IMR-90 (cell line): ENCODE results near the gene TXNDC16. TPM values are rescaled to one million over a fixed set of nuclear protein-coding genes. Genes with fewer than 3 reads are reported as not detected.

Experiments
- ATAC-seq: fragments of 200-7000 bp; cut with Tn5 transposase; 2 replicates; pipeline ENCODE4 v1.9.1; 2020; ENCODE audit warnings: low read depth, mild to moderate bottlenecking, moderate library complexity
- BruUV-seq: library from RNA; stranded (reverse); fragments of 400-500 nt; replicated peaks from 2 replicates; lab custom pipeline; 2021; lab: Mats Ljungman, UMichigan
- CTCF ChIA-PET: fragments of 300-600 bp; formaldehyde crosslinking; extraction: SDS; loops from one replicate; lab custom pipeline; 2021; ENCODE audit warnings: antibody characterized with exemption; lab: Yijun Ruan, JAX
- POLR2A ChIA-PET: fragments of 300-600 bp; sonication (Branson Sonifier 250); formaldehyde crosslinking; loops from one replicate; lab custom pipeline; 2022; ENCODE audit warnings: antibody characterized with exemption; ENCODE audit not compliant: unreplicated experiment; lab: Charles Lee
- DNase-seq: peaks from one replicate; pipeline ENCODE4 v3.0.0; 2013
- H2AFZ ChIP-seq: replicated peaks from 2 replicates; pipeline ENCODE3; 2013; ENCODE audit warnings: low read length, mild to moderate bottlenecking; ENCODE audit not compliant: poor library complexity
- H2AK5ac ChIP-seq: 2 replicates; pipeline ENCODE4 v1.6.1; 2013; ENCODE audit warnings: low read depth, low read length, inconsistent platforms
- H2AK9ac ChIP-seq: replicated peaks from 2 replicates; pipeline ENCODE3; 2013; ENCODE audit warnings: mild to moderate bottlenecking, low read depth, low read length, moderate library complexity; ENCODE audit not compliant: poor library complexity
- H2BK120ac ChIP-seq: 2 replicates; pipeline ENCODE4 v1.6.1; 2013; ENCODE audit warnings: low read depth, low read length, inconsistent platforms
- H2BK15ac ChIP-seq: 3 replicates; pipeline ENCODE4 v1.6.1; 2013; ENCODE audit warnings: low read depth, low read length, inconsistent platforms
- H2BK20ac ChIP-seq: 2 replicates; pipeline ENCODE4 v1.6.1; 2013; ENCODE audit warnings: low read depth, mild to moderate bottlenecking, inconsistent platforms, low read length, moderate library complexity
- H2BK5ac ChIP-seq: 2 replicates; pipeline ENCODE4 v1.6.1; 2013; ENCODE audit warnings: mild to moderate bottlenecking, low read depth, low read length, inconsistent platforms; ENCODE audit not compliant: poor library complexity, severe bottlenecking
- H3K14ac ChIP-seq: replicated peaks from 2 replicates; pipeline ENCODE4 v1.6.1; 2013; ENCODE audit warnings: low read depth, low read length, inconsistent platforms
- H3K18ac ChIP-seq: 2 replicates; pipeline ENCODE4 v1.6.1; 2013; ENCODE audit warnings: low read depth, low read length, control low read depth
- H3K23ac ChIP-seq: 2 replicates; pipeline ENCODE4 v1.6.1; 2013; ENCODE audit warnings: low read depth, low read length, inconsistent platforms
- H3K27ac ChIP-seq: 2 replicates; pipeline ENCODE4 v1.5.1; 2013; ENCODE audit warnings: mild to moderate bottlenecking, control low read depth, low read length; ENCODE audit not compliant: insufficient read depth
- H3K27me3 ChIP-seq: 2 replicates; pipeline ENCODE4 v1.6.1; 2013; ENCODE audit warnings: low read length; ENCODE audit not compliant: control insufficient read depth, insufficient read depth
- H3K36me3 ChIP-seq: 2 replicates; pipeline ENCODE4 v1.6.1; 2013; ENCODE audit warnings: low read length, mixed read lengths; ENCODE audit not compliant: control insufficient read depth, insufficient read depth
- H3K4ac ChIP-seq: 2 replicates; pipeline ENCODE4 v1.6.1; 2013; ENCODE audit warnings: low read depth, low read length, inconsistent platforms
- H3K4me1 ChIP-seq: 2 replicates; pipeline ENCODE4 v1.6.1; 2013; ENCODE audit warnings: low read length, mixed read lengths; ENCODE audit not compliant: control insufficient read depth, insufficient read depth
- H3K4me2 ChIP-seq: 2 replicates; pipeline ENCODE4 v1.6.1; 2013; ENCODE audit warnings: low read depth, mild to moderate bottlenecking, control low read depth, low read length, moderate library complexity
- H3K4me3 ChIP-seq: 2 replicates; pipeline ENCODE4 v1.5.1; 2013; ENCODE audit warnings: low read depth, mild to moderate bottlenecking, control low read depth, low read length, moderate library complexity; ENCODE audit not compliant: insufficient read depth
- H3K56ac ChIP-seq: 2 replicates; pipeline ENCODE4 v1.6.1; 2013; ENCODE audit warnings: low read length, inconsistent platforms; ENCODE audit not compliant: insufficient read depth; ENCODE audit errors: extremely low read depth
- H3K79me1 ChIP-seq, 2 experiments: 2 replicates each; pipeline ENCODE4 v1.6.1; 2013; ENCODE audit warnings: low read length in 2 of 2, inconsistent platforms in 1 of 2, low read depth in 1 of 2
- H3K9ac ChIP-seq: 2 replicates; pipeline ENCODE4 v1.6.1; 2013; ENCODE audit warnings: low read depth, low read length, control low read depth
- H3K9me1 ChIP-seq: 2 replicates; pipeline ENCODE4 v1.6.1; 2013; ENCODE audit warnings: low read length, inconsistent platforms; ENCODE audit not compliant: insufficient read depth
- H3K9me3 ChIP-seq: 2 replicates; pipeline ENCODE4 v1.6.1; 2013; ENCODE audit warnings: low read length; ENCODE audit not compliant: control insufficient read depth, insufficient read depth
- H4K20me1 ChIP-seq: 2 replicates; pipeline ENCODE4 v1.6.1; 2013; ENCODE audit warnings: low read length, inconsistent platforms; ENCODE audit not compliant: insufficient read depth
- H4K5ac ChIP-seq: 2 replicates; pipeline ENCODE4 v1.6.1; 2013; ENCODE audit warnings: mild to moderate bottlenecking, low read depth, low read length, control low read depth
- H4K8ac ChIP-seq, 2 experiments: 2 replicates each; pipeline ENCODE4 v1.6.1; 2013; ENCODE audit warnings: low read depth in 2 of 2, low read length in 2 of 2, control low read depth in 1 of 2, inconsistent platforms in 1 of 2
- H4K91ac ChIP-seq: 2 replicates; pipeline ENCODE4 v1.6.1; 2013; ENCODE audit warnings: low read depth, low read length, inconsistent platforms; ENCODE audit not compliant: insufficient read depth
- CEBPB ChIP-seq: IDR thresholded peaks from 2 replicates; pipeline ENCODE4 v1.6.1; 2012; ENCODE audit warnings: low read depth, low read length, improper control_type of control experiment
- FOS ChIP-seq: fragments of 150-350 bp; IDR thresholded peaks from 2 replicates; pipeline ENCODE4 v1.6.1; 2016; ENCODE audit warnings: low read depth, low read length
- MAZ ChIP-seq: IDR thresholded peaks from 2 replicates; pipeline ENCODE4 v1.6.1; 2012; ENCODE audit warnings: low read depth, mild to moderate bottlenecking, low read length, improper control_type of control experiment, moderate library complexity, borderline replicate concordance
- POLR2A ChIP-seq: IDR thresholded peaks from 2 replicates; pipeline ENCODE4 v1.6.1; 2012; ENCODE audit warnings: mild to moderate bottlenecking, low read depth, low read length
- WGBS, 2 experiments: methylation state at CpG; one replicate each; pipeline versions ENCODE4 v1.1.5 to v1.1.7; 2013; ENCODE audit warnings: missing lambda C conversion rate in 2 of 2; ENCODE audit not compliant: insufficient read length in 1 of 2; ENCODE audit errors: extremely low coverage in 2 of 2; 5-methylcytosine and 5-hydroxymethylcytosine counted together
- dilution Hi-C: fragments of 300-500 bp; cut with HindIII; formaldehyde crosslinking; loops from one replicate; pipeline ENCODE4 v1.14.3; 2018; ENCODE audit warnings: low sequenced_read_pairs; ENCODE audit not compliant: unreplicated experiment
- in situ Hi-C: fragments of 300-500 bp; cut with MboI; formaldehyde crosslinking; loops from 3 replicates; pipeline ENCODE4 v1.14.3; 2019; ENCODE audit warnings: low sequenced_read_pairs, inconsistent platforms, mixed read lengths
- intact Hi-C: fragments of 100-400 bp; cut with micrococcal nuclease; formaldehyde crosslinking; loops from 2 replicates; pipeline ENCODE4 v1.10.0; 2022
- polyA plus RNA-seq, 3 experiments: library from polyadenylated mRNA; depleted of rRNA; stranded (reverse); fragments of >200 nt; gene quantifications; 2 replicates each; pipeline ENCODE4 v1.2.3, GENCODE V29; 2012; ENCODE audit warnings: low replicate concordance in 1 of 3
- total RNA-seq: library from RNA; depleted of rRNA; stranded (reverse); fragments of >200 nt; gene quantifications from 2 replicates; pipeline ENCODE4 v1.2.3, GENCODE V29; 2012
- TF ChIP-seq, protein P1 (sequence below): fragments of 150-350 bp; IDR thresholded peaks from 2 replicates; pipeline ENCODE4 v1.6.1; 2017; ENCODE audit warnings: mild to moderate bottlenecking, antibody characterized with exemption, low read length, low read depth

The TXNDC16 gene
- total and polyA plus RNA-seq, 2 of the 4 experiments (the other 2 are of a cell fraction) = 1.4 TPM

- Histone ChIP-seq H3K14ac (no peak overlapping the region), H3K23ac (no peak overlapping the region), H3K9me3 (peaks cover 8% of the 10 kb centered on the region), H3K27me3 (no peaks in the 10 kb centered on the region), H3K4me2 (no peak overlapping the region), H2BK5ac (no peak overlapping the region), H4K20me1 (no peaks in the 10 kb centered on the region), H2BK20ac (peak overlapping the region; percentile 49; the same call in 1 of the 2 replicates), H3K4ac (peak overlapping the region; percentile 6; the same call in 1 of the 2 replicates), H3K36me3 (no peaks in the 10 kb centered on the region), H4K5ac (no peak overlapping the region), H2AK9ac (no peak overlapping the region), H2BK120ac (no peak overlapping the region; the same call in 1 of the 2 replicates), H3K9ac (no peak overlapping the region), H2AK5ac (no peak overlapping the region), H3K79me1 (no peaks in the 10 kb centered on the region), H2BK15ac (0 out of 3 replicates have a peak overlapping the region, but pooled peaks have one; percentile 8), H3K18ac (peak overlapping the region; percentile 16; the same call in 1 of the 2 replicates), H3K9me1 (no peaks in the 10 kb centered on the region), H3K4me3 (no peak overlapping the region), H4K91ac (no peak overlapping the region; the same call in 1 of the 2 replicates), H3K4me1 (peaks cover 2% of the 10 kb centered on the region; the same call in 1 of the 2 replicates), H3K56ac (no peak overlapping the region), H3K27ac (no peak overlapping the region), H2AFZ (no peak overlapping the region), H4K8ac (no peak overlapping the region)
- POLR2A ChIA-PET = no interaction called here
- dilution Hi-C loops (no loop called here), intact Hi-C loops (no loop called here), in situ Hi-C loops (no loop called here)
- no CpG with 5 or more reads among the region's 1 CpG for WGBS, 2 experiments
- BruUV-seq = no TSS peak
- DNase-seq = no peak
- CTCF ChIA-PET = no interaction called here
- TF ChIP-seq POLR2A = no peak
- TF ChIP-seq, protein P1, sequence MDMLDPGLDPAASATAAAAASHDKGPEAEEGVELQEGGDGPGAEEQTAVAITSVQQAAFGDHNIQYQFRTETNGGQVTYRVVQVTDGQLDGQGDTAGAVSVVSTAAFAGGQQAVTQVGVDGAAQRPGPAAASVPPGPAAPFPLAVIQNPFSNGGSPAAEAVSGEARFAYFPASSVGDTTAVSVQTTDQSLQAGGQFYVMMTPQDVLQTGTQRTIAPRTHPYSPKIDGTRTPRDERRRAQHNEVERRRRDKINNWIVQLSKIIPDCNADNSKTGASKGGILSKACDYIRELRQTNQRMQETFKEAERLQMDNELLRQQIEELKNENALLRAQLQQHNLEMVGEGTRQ = no peak
- no peak for TF ChIP-seq MAZ
- TF ChIP-seq FOS = no peak
- TF ChIP-seq CEBPB = no peak
- ATAC-seq = no peak
Observed at GRCh38 chr14:52461721-52462120, 90.6 kb downstream of the TXNDC16 start.
